Common myeloid progenitor, CD34-positive (primary cell): ENCODE results near the gene TMEM123.

ENCODE experiments used
- CTCF ChIA-PET: fragments of 350-600 bp; sonication (Branson Sonifier 250); formaldehyde crosslinking; loops from one replicate; lab custom pipeline; 2021; ENCODE audit warnings: antibody characterized with exemption; lab: Charles Lee
- POLR2A ChIA-PET: fragments of 350-600 bp; sonication (Branson Sonifier 250); formaldehyde crosslinking; loops from one replicate; lab custom pipeline; 2021; ENCODE audit warnings: antibody characterized with exemption; lab: Charles Lee
- DNase-seq, 3 donors: peaks; one replicate each; pipeline versions ENCODE4 v3.0.0 to v3.0.0-alpha.2; 2013
- H3K27ac ChIP-seq, 2 experiments: 1 replicate in 1 of 2; 2 replicates in 1 of 2; pipeline ENCODE4 v1.7.0; 2013; ENCODE audit warnings: inconsistent platforms in 2 of 2, low read length in 2 of 2, mild to moderate bottlenecking in 2 of 2, low read depth in 1 of 2, moderate library complexity in 1 of 2; ENCODE audit not compliant: severe bottlenecking in 2 of 2, insufficient read depth in 1 of 2, poor library complexity in 1 of 2
- H3K27me3 ChIP-seq, 5 experiments: replicated peaks in 2 of 5; 1 replicate in 3 of 5; 2 replicates in 2 of 5; pipeline versions ENCODE4 v1.6.1 to v1.7.0; 2013; ENCODE audit warnings: low read length in 4 of 5, mild to moderate bottlenecking in 2 of 5, moderate library complexity in 2 of 5, inconsistent platforms in 1 of 5; ENCODE audit not compliant: insufficient read depth in 5 of 5, control insufficient read depth in 4 of 5
- H3K36me3 ChIP-seq, 4 experiments: 1 replicate in 2 of 4; 2 replicates in 2 of 4; pipeline versions ENCODE4 v1.6.1 to v1.7.0; 2013; ENCODE audit warnings: low read length in 3 of 4, control low read depth in 1 of 4, mild to moderate bottlenecking in 1 of 4; ENCODE audit not compliant: control insufficient read depth in 4 of 4, insufficient read depth in 4 of 4
- H3K4me1 ChIP-seq, 4 experiments: 1 replicate in 3 of 4; 2 replicates in 1 of 4; pipeline versions ENCODE4 v1.6.1 to v1.7.1; 2013; ENCODE audit warnings: low read length in 3 of 4, mild to moderate bottlenecking in 3 of 4, control low read depth in 1 of 4, inconsistent platforms in 1 of 4, moderate library complexity in 1 of 4; ENCODE audit not compliant: control insufficient read depth in 4 of 4, insufficient read depth in 4 of 4; ENCODE audit errors: control extremely low read depth in 1 of 4
- H3K4me3 ChIP-seq, 7 experiments: 1 replicate in 4 of 7; 2 replicates in 3 of 7; pipeline versions ENCODE4 v1.5.1 to v1.7.0; 2013; ENCODE audit warnings: mild to moderate bottlenecking in 7 of 7, low read length in 6 of 7, moderate library complexity in 6 of 7, inconsistent platforms in 2 of 7, low read depth in 2 of 7, control low read depth in 1 of 7; ENCODE audit not compliant: insufficient read depth in 4 of 7, control insufficient read depth in 1 of 7; ENCODE audit errors: extremely low read depth in 1 of 7
- H3K9me3 ChIP-seq, 5 experiments: 1 replicate in 4 of 5; 2 replicates in 1 of 5; pipeline versions ENCODE4 v1.6.1 to v1.7.1; 2013; ENCODE audit warnings: low read length in 4 of 5, mild to moderate bottlenecking in 2 of 5, inconsistent platforms in 1 of 5, low read depth in 1 of 5, moderate library complexity in 1 of 5; ENCODE audit not compliant: control insufficient read depth in 4 of 5, insufficient read depth in 2 of 5; ENCODE audit errors: control extremely low read depth in 1 of 5
- WGBS: methylation state at CpG from one replicate; pipeline ENCODE4 v1.1.5; 2013; ENCODE audit not compliant: insufficient coverage; 5-methylcytosine and 5-hydroxymethylcytosine counted together

Gene TMEM123

DNA sequence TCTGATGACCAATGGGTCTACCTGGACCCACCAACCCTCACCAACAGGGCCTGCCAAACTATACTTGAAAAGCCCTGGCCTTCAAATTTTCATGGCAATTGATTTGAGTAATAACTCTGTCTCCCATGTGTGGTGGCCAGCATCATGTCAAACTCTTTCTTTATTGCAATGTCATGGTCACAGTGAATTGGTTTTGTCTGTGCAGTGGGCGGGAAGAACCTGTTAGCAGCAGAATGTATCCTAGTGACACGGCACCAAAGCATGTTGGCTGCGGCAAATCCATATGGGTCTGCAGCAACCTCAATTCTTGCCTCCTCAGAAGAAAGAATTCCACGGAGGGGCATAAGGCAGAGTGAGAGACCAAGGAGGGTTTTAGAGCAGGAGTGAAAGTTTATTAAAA is 19.6 kb upstream of the TMEM123 start:
- ChIA-PET CTCF (interaction anchor here (2.1 kb wide), 1 partner anchor 9 kb away, joined by 5 read pairs; no protein-coding TSS in a partner anchor), POLR2A (no interaction called here)
- WGBS: 93% methylated on average over 3 of the region's 4 CpGs
- no peak overlapping the region for H3K4me3 ChIP-seq
- no peaks in the 10 kb centered on the region for H3K36me3 ChIP-seq
- no peak for DNase-seq
- no peaks in the 10 kb centered on the region for H3K27me3 ChIP-seq
- no peaks in the 10 kb centered on the region for H3K9me3 ChIP-seq
- peaks cover 7 to 43% (median 20%) of the 10 kb centered on the region in 4 experiments for H3K4me1 ChIP-seq
- H3K27ac ChIP-seq: no peak overlapping the region

DNA sequence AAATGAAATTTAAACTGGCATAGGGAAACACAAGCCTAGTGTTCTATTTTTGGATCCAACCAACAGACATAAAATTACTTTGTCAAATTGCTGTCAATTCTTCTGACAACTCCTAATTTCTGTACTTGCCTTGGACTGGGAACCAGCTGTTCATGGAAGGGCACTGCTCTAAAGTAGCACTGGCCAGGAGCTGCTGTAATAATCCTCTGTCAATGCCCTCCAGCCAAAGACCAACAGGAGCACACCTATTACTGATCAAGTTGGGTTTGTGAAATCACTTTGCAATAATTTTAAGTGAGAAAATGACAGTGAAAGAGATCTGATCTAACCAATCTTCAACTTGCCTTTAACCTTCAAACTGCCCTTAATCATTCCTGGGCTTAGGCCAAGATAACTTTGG is 18.9 kb upstream of the TMEM123 start:
- Histone ChIP-seq H3K36me3 (no peaks in the 10 kb centered on the region), H3K27me3 (no peaks in the 10 kb centered on the region), H3K4me3 (no peak overlapping the region), H3K9me3 (no peaks in the 10 kb centered on the region), H3K4me1 (peaks cover 2 to 43% (median 18%) of the 10 kb centered on the region in 4 experiments), H3K27ac (no peak overlapping the region)
- ChIA-PET CTCF (interaction anchor here (2.1 kb wide), 1 partner anchor 9 kb away, joined by 5 read pairs; no protein-coding TSS in a partner anchor), POLR2A (no interaction called here)
- DNase-seq: no peak

DNA sequence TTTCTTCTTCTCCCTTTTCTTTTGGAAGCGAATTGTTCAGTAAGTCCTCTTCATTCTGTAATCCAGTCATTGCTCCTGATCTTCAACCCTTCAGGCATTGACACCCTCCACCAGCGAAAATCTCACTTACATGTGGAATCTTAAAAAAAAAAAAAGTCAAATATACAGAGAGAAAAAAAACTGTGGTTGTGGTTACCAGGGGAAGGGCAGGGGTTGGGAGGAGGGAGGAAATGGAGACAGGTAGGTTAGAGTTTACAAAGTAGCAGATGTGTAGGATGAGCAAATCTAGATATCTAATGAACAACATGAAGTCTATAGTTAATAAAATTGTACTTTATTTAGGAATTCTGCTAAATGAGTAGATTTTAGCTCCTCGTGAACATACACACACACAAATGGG is 17.7 kb upstream of the TMEM123 start:
- Histone ChIP-seq H3K36me3 (no peaks in the 10 kb centered on the region), H3K4me3 (no peak overlapping the region), H3K9me3 (no peaks in the 10 kb centered on the region), H3K27me3 (no peaks in the 10 kb centered on the region), H3K27ac (no peak overlapping the region), H3K4me1 (peaks cover 6 to 52% (median 29%) of the 10 kb centered on the region in 4 experiments)
- peak in 1 of 3 donors; percentile 32 for DNase-seq
- ChIA-PET CTCF (interaction anchor here (2.1 kb wide), 1 partner anchor 11 kb away, joined by 5 read pairs; no protein-coding TSS in a partner anchor), POLR2A (interaction anchor here (0.7 kb wide), 1 partner anchor 956 kb away, joined by 3 read pairs; no protein-coding TSS in a partner anchor)
- no CpG with 5 or more reads among the region's 3 CpGs for WGBS

DNA sequence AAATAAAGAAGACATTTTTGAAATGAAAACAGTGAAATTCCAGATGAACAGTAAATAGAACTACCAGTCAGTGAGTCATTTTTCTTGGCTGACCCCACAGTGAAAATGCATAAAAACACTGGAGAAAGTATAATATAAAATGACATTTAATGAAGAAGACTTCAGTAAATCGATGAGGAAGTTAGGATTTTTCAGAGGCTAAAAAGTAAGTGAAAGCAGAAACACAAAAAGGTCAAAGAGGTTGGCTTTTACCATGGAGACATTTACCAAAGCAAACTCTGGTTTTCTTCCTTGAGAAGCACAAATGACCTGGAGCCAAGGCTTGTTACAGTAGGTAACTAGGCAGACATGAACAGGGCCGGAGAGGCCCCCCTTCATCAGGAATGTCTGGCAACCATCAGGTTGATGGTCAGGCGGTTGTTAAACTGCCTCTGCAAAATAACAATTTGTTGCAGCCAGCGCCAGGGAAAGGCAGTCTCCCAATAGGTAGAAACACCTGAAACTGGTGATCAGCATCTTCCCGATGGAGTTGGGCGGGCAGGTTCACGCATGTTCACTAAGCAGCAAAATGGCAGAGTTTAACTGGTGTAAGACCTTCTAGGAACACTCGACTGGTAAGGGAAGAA is 16.7 kb upstream of the TMEM123 start:
- H3K4me1 ChIP-seq: peaks cover 10 to 60% (median 37%) of the 10 kb centered on the region in 4 experiments
- POLR2A ChIA-PET: no interaction called here
- H3K9me3 ChIP-seq: no peaks in the 10 kb centered on the region
- H3K27me3 ChIP-seq: no peaks in the 10 kb centered on the region
- CTCF ChIA-PET: no interaction called here
- no peak overlapping the region for H3K4me3 ChIP-seq
- H3K27ac ChIP-seq: no peak overlapping the region
- no peak for DNase-seq
- 97% methylated on average over 7 of the region's 8 CpGs for WGBS
- no peaks in the 10 kb centered on the region for H3K36me3 ChIP-seq

DNA sequence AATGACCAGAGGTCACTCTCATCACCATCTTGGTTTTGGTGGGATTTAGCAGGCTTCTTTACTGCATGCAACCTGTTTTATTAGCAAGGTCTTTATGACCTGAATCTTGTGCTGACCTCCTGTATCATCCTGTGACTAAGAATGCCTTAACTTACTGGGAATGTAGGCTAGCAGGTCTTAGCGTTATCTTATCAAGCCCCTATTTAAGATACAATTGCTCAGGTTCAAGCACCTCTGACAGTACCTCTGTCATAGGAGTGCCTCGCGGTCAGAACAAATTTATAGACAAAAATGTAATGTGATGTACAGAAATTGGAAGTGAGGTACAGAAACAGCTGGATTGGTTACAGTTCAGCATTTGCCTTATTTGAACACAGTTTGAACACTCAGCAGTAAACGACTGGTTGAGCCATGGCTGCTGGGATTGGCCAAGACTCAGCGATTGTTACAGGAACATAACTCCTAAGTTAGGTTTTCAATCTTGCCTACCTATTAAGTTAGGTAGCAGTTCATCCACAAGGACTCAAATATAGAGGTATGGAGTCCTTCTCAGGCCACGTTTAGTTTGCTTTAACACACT is 16.1 kb upstream of the TMEM123 start:
- CTCF ChIA-PET: no interaction called here
- Histone ChIP-seq H3K36me3 (no peaks in the 10 kb centered on the region), H3K27ac (no peak overlapping the region), H3K27me3 (no peaks in the 10 kb centered on the region), H3K9me3 (no peaks in the 10 kb centered on the region), H3K4me3 (no peak overlapping the region), H3K4me1 (peaks cover 12 to 63% (median 40%) of the 10 kb centered on the region in 4 experiments)
- WGBS: 100% methylated on average over 5 of the region's 6 CpGs
- no peak for DNase-seq
- POLR2A ChIA-PET: no interaction called here

DNA sequence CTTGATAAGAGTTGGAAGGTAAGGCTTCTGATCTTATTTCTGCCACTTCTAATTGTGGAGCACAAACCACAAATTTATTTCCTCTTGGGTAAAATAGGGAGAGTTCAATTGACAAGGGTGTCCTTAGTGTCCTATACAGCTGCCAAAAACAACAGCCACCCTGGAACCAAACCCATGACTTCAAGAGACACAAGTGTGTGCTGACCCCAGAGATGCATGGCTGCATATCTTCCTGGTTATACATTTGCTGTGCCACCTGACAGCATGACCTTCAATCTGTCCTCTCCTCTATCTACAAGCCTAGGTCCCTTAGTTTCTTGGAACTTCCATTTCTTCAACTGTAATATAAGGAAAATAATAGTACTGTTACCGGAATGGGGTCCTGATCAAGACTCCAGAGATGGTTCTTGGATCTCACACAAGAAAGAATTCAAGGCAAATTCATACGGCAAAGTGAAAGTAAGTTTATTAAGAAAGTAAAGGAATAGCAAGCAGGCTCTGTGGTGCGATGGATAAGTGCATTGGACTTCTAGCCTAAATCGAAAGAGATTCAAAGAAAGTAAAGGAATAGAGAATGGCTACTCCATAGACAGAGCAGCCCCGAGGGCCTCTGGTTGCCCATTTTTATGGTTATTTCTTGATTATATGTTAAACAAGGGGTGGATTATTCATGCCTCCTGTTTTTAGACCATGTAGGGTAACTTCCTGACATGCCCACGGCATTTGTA is 15.5 kb upstream of the TMEM123 start:
- 89% methylated on average over 4 of the region's 6 CpGs for WGBS
- Histone ChIP-seq H3K4me3 (peak overlapping the region in 1 of 7 experiments; percentile 27), H3K36me3 (no peaks in the 10 kb centered on the region), H3K27ac (no peak overlapping the region), H3K4me1 (peaks cover 12 to 63% (median 40%) of the 10 kb centered on the region in 4 experiments), H3K9me3 (no peaks in the 10 kb centered on the region), H3K27me3 (no peaks in the 10 kb centered on the region)
- peak in 1 of 3 donors; percentile 26 for DNase-seq
- ChIA-PET POLR2A (no interaction called here), CTCF (interaction anchor here (0.8 to 1.5 kb wide), 5 partner anchors 12 to 73 kb away, joined by 3 read pairs; no protein-coding TSS in a partner anchor)
